SIG-M5 treated with dmso at 0.1 percent for 504 hours (cell line): ENCODE measurements around the gene CACNA1C.

Experiments
- DNase-seq: peaks from one replicate; lab custom pipeline; 2025; ENCODE audit not compliant: unreplicated experiment; lab: John Stamatoyannopoulos, UW

The CACNA1C gene

DNA sequence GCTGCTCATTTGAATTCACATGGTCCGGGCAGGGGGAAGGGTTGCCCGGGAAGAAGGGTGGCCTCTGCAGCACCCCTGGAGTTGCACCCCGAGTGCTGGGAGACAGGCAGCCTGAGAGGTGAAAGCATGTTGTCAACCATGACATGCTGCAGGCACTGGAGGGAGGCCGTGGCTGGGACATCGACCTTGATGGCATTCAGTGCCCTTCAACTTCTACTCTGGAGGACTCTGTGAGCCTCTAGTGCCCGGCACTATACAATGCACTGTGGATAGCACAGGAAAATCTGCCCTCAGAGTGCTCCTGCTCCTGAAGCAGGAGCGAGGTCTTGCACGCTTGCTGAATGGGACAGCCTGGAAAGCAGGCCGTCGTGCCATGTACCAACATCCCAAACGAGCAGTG is 382.7 kb downstream of the CACNA1C start:
- DNase-seq, result no peak

DNA sequence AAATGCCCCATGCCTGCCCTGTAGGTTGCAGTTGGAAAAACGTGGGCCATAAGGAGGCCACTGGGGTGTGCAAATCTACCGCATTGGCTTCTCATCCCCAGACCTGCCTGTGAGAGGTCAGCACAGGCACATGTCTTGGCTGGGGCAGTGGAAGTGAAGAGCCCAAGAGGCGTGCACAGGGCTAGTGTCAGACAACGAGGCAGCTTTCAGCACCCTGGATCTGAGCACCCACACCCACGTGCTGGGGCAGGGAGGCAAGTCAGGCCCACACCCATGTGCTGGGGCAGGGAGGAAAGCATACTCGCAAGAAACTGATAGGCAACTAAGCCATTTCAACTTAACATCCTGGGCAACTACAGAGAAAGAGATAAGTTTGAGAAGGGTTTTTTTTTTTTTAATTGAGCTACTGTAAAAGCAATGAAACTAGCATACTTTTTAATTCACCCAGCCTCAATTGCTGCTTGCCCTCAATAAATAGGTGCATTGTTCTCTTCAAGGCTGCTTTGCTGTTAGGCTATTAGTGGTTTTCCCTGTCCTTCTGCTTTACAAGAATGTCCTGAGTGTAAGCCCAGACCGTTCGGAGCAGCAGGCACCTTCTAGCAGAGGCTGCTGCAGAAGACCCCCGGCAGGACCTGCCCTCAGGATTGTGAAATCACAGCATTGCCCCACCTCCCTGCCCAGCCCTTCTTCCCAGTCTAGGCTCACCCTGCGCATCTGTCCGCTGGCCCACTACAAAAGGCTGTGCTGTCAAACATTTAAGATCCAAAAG is 386.7 kb downstream of the CACNA1C start:
- no peak for DNase-seq

DNA sequence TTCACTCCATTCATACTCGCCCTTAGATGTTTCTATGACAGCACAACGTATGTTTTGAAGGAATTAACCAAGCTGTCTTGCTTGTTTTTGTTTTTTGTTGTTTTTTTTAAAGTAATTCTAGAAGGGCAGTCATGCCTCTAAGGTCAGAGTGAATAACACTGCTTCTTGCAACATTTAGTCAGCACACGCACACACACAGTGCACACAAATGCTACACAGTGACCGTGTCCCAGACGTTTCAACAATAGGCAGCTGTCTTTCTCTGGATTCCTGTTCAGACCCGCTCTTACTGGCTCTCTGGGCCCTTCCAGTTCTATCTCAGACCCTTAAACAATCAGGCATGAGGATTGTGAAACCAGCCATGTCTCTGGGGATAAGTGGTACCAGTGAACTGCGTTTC is 391.0 kb downstream of the CACNA1C start:
- DNase-seq, result no peak

DNA sequence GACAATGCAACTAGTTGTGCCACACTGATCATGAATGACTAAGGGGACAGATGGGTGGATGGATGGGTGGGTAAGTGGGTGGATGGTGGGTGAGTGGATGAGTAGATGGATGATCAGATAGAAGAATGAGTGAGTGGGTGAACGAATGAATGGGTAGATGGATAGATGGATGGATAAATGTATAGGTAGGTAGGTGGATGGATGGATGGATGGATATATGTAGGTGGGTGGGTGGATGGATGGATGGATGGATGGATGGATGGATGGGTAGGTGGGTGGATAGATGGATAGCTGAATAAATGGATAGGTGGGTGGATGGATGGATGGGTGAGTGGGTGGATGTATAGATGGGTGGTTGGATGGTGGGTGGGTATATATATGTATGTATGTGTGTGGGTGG is 393.2 kb downstream of the CACNA1C start:
- no peak for DNase-seq

DNA sequence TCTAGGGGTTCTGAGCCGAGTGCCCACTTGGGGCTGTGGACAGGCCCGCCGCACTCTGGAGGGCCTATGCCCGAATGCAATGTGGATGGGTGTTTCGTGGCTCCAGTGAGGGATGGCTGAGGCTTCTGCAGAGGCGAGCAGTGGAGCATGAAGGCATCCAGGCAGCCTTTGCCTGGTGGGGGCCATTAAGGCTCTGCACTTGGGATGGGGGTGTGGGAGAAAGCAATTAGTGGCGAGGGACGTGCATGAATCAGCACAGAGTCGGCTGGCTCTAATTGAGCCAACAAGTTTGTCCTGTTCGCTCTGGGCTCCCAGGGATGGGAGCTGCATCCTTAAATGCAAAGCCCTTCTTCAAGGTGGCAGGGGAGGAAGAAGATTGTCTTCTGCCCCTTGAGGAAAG is 395.1 kb downstream of the CACNA1C start:
- no peak for DNase-seq

DNA sequence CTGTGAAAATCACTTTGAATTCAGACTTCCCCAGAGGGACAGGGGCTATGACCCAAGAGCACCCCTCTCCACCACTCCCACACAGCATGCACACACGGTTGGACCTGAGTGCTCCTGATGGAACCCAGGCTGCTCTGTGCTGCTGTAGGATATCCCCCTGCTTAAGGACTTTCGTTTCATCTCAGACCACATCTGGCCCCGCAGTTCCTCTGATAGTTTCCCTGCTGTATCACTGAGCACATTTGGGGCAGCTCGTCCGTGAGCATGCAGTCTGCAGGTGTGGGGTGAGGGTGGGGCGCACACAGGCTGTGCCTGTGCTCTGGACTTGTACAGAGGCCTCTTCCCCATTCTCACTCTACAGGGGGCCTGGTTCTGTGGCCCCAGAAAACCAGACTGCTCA is 396.8 kb downstream of the CACNA1C start:
- DNase-seq, result no peak

DNA sequence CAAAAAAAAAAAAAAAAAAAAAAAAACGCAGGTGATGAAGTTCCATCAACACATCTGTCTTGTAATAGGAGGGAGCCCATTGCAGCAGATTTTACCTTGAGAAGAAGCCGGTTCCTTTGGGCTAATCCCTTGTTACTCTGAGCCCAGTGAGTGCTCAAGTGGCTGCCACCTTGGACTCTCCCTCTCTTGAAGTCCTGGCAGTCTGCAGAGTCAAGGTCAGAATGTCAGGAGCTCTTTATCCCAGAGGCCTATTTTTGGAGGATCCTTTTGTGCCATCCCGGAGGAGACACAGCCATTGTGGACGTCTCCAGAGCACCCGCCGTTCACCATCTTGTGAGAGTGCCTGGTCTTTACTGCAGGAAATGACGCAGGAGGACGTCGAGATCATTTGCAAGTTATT is 397.8 kb downstream of the CACNA1C start:
- DNase-seq, result no peak

DNA sequence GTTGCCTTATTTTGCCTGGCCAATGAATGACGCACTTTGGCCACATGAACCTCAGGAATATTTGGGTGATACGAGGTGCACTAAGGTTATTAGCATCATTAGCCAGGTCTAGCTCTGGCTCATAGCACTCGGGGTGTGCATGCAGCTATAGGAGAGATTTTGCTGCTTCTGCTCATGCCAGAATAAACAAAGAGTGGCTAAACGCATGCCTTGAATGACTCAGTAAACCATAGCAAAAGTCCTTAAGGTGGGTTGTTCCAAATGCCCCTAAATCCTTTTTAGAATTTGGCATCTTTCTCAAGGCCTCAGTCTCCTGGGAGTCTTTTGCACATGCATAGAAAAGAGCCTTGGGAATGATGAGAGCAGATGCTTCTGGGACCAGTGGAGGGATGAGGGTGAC is 398.2 kb downstream of the CACNA1C start:
- DNase-seq, result no peak

DNA sequence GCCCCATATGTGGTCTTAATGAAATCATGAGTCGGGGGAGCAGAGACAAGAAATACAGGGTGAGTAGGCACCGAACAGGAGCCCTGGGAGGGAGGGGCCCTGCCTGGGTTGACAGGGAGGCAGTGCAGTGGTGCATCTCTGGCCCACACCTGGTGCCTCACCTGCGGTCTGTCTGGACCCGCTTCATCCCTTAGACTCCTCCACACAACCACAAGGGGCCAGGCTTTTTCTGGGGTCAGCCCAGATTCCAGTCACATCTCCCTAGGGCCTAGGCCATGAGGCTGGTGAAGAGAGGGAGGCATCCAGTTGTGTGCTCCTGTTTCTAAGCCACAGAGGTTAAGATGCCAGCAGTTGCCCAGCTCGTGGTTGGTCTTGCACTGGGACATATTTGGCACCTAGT is 398.7 kb downstream of the CACNA1C start:
- no peak for DNase-seq

DNA sequence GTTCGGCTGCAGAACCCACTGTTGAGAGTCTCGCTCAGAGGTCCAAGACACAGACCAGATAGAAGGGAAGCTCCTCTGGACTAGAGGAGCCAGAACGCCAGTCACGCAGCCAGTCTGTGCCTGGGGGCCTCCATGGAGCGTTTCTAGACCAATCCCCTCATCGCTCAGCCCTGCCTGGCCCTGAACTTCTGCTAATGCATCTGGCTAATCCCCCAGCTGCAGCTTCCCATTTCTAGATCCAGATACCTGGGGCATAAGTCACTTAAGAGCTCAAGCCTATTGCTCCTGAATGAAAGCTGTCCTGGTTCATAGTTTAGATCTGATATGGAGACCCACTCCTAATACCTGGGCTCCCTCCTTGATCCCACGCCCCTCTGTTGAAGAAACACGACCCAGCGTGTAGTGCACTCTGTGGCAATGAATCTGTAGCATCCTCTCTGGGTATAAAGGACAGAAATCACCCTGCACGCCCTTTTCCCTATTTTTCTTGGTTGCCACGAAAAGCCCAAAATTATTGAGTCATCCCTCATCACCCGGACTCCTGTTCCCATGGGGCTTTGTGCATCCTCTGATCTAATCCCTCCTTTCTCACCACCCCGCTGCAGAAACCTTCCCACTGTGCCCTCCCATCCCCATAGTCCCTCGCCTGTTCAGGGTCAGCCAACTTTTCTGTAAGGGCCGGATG is 400.4 kb downstream of the CACNA1C start:
- no peak for DNase-seq

DNA sequence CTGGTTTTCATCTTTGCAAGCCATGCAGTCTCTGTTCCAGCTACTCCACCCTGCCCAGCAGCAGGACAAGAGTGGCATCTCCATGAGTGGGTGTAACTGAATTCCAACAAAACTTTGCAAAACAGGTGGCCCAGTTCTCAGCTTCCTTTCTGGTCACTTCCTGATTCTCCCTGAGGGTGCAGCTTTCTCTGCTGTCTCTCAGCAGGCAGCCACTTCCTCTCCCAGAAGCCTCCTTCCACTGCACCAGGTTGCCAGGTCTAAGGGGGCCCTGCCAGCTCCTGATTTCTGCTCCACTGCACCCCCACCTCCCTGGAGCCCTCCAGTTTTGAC is 400.9 kb downstream of the CACNA1C start:
- no peak for DNase-seq

DNA sequence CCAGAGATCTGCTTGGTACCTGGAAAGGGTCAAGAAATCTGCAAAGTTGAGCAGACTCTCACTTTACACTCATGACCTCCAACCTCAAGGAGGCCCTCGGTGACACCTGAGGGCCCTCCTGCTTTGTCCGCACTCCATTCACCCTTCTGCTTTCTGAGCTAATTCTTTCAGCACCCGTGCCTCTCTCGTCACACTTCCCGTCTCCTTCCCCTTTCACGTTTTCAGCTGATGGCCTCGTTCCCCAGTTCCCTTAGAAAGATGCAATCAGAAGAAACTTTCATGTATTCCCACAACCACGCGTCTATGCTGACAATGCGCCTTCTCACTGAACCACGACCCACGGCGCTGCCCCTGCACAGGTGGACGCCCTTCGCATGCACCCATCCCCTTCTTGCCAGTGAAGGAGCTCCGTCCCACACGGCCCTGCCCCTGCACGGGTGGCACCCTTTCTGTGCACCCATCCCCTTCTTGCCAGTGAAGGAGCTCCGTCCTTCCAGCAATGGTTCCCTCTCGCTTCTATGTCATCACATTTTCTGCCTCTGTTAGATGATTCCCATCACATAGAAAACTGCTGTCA is 401.9 kb downstream of the CACNA1C start:
- DNase-seq, result no peak

DNA sequence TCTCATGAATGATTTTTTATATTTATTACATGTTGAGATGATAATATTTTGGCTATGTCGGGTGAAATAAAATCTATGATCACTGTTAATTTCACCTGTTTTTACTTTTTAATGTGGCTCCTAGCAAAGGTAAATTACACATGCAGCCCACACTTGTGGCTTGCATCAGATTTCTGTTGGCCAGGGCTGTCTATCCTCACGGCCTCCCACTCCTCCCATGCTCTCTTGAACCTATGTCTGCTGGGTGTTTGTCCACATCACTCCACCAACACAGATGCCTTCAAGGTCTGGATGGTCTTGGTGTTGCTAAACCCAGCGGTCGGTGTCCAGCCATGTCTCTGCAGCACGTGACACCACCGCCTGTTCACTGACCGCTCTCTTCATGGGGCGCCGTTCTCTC is 402.6 kb downstream of the CACNA1C start:
- no peak for DNase-seq

DNA sequence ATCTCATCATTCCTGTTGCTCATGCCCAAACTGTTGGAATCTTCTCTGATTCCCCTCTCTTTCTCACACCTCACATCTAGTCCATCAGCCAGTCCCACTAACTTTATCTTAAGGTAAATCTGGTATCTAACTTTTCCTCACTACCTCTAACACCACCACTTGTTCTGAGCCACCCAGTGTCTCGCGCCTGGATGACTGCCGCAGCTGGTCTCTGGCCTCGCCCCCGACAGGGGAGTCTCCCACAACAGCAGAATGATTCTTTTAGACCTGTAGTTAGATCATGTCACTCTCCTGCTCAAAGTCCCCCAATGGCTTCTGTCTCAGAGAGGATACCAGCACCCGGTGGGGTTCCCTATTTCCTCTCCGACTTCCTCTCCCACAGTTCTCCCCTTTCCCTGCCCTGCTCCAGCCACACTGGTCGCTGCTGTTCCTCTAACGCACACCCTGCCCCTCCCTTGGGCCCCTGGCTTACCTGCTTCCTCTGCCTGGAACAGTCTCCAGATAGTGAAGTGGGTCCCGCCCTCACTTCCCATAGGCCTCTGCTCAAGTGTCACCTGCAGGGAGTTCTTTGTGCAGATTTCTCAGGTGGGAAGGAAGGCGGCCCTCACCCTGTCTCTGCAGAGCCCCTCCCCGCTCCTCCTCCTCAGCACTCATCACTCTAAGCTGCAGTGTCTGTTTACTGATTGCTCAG is 403.5 kb downstream of the CACNA1C start:
- DNase-seq, result no peak

DNA sequence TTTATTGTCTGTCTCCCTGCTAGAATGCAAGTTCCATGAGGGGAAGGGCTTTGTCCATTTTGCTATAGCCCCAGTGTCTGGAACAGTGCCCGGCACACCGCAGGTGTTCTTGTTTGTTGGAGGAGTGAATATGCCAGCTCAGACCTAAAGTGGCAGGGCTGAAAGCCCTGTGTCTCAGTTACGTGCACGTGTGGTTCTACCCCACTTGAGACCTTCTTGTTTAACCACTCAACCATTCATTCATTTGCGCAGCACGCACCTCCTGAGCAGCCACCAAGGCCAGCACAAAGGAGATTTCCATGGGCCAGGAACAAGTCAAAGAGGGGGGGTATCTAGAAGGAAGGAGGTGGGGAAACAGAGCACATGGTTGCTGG is 404.0 kb downstream of the CACNA1C start:
- DNase-seq, result no peak

DNA sequence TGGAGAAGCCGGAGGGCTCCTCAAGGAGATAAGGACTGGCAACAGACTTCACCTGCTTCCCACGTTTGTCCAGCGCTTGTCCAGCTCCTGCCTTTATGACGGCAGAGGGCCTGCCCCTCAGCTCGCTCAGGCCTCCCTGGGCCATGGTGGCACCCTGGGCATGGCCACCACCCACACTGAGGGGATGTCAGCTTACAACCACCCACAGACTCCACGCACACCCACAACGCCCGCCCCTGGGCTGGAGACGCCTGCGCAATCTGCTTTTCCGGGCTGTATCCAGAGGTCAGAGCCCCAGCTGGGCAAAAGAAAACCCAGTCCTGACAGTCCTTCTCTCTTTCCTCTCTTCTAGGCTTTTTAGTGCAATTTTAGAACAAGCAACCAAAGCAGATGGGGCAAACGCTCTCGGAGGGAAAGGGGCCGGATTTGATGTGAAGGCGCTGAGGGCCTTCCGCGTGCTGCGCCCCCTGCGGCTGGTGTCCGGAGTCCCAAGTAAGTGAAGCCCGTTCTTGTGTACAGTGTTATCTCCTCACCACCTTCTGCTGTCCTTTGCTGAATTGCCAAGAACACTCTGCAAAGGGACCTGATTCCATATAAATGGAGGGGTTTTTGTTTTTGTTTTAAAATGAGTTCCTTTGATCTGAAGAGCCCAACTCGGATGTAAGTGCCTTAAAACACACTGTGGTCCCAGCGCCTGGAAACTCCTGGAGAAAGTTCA is 404.6 kb downstream of the CACNA1C start:
- DNase-seq, result no peak

DNA sequence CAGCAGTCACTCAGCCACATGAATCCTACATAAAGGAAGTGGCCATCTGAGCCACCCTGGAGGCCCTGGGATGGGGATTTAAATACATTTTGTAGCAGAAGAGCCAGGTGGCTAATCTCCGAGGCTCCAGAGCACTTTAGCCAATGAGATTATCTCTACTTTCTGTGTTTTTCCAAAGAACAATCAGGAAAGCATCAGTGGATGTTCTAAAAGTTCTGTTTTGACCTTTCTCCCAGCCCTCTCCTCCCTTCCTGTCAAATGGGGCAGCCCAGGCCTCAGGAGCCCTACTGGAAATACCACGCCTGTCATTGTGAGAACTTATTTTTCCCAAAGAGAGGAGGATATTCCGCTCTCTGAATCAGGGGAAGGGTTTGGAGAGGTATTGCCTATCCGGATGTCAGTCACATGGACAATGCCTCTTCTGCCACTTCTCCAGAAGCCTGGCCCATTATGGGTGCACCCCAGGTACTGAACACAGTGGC is 405.2 kb downstream of the CACNA1C start:
- no peak for DNase-seq

DNA sequence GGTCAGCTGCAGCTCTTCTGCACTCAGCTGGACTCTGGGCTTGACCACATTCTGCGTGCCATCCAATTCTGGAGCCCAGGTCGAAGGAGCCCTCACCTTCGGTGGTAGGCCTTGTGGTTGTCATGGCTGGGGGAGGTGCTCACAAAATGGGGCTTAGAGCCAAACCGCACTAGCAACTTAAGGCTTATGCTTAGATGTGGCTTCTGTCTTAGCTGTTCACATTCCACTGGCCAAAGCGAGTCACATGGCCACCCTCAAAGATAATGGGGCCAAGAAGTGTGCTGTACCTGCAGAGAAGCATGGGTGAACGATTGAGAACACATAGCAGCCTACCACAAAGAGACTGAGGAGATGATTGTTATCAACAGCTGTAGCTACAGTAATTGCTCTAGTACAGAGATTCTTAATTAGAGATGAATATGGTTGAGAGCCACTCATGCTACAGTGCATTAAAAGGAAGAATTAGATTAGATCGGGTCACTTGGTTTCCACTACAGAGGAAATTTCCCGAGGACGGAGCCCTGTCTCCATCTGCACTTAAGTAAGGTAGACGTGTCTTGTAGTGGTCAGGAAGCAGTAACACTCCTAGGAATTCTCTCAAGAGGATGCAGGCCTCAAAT is 407.4 kb downstream of the CACNA1C start:
- DNase-seq, result no peak

DNA sequence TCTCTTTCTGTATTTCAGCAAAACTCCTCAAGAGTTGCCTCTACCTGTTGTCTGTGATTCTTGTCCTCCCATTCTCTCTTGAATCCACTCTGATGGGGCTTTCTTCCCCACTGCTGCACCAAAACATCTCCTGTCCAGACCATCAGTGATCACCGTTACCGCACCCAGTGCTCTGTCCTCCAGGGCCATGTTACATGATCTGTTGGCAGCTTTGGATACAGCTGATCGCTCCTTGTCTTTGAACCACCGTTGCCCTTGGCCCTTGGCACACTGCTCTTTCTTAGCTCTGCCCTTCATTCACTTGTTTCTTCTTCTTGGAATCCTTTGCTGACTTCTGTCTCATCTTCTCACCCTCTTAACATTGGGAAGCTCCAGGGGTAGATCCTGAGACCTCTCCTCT is 408.3 kb downstream of the CACNA1C start:
- DNase-seq, result no peak

DNA sequence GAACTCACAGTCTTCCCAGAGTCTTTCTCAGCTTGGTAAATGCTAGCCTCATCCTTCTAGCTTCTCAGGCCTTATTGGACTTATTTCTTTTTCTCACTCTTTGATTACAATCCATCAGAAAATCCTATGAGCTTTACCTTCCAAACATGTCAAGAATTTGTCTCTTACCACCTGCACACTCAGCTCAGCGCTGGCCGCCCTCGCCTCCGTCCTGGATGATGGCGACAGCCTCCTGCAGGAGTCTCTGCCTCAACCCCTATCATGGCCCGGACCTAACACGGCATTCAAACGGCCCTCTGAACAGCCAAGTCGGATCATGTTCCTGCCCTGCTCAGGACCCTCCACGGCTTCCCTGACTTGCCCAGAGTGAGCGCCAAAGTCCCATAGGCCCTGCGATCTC is 408.9 kb downstream of the CACNA1C start:
- DNase-seq, result no peak

DNA sequence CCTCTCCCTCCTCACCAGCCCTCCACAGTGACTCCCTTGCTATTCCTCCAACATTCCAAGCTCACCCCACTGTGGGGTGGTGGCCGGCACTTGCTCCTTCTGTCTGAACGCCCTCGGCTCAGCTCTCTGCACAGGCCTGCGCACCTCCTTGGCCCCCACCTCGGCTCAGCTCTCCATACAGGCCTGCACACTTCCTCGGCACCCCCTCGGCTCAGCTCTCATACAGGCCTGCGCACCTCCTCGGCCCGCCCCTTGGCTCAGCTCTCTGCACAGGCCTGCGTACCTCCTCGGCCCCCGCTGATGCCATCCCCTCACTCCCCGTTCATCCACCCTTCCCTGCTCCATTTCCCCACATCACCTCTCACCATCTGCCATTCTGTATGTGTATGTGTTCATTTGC is 409.3 kb downstream of the CACNA1C start:
- no peak for DNase-seq
